Endothelial cell of umbilical vein (primary cell): ENCODE measurements around the gene MIPEP. TPM values are rescaled to one million over a fixed set of nuclear protein-coding genes. Genes with fewer than 3 reads are reported as not detected.

Experiments used
- BruUV-seq: library from RNA; stranded (reverse); fragments of 400-500 nt; replicated peaks from 2 replicates; lab custom pipeline; 2021; lab: Mats Ljungman, UMichigan
- CTCF ChIA-PET: fragments of 300-600, 350-600 bp; sonication (Branson Sonifier 250); formaldehyde crosslinking; loops from one replicate; lab custom pipeline; 2021; ENCODE audit warnings: antibody characterized with exemption, inconsistent platforms; lab: Charles Lee
- POLR2A ChIA-PET: fragments of 300-600, 350-600 bp; sonication (Branson Sonifier 250); formaldehyde crosslinking; loops from one replicate; lab custom pipeline; 2021; ENCODE audit warnings: antibody characterized with exemption, inconsistent platforms; lab: Charles Lee
- DNase-seq: peaks from one replicate; pipeline ENCODE4 v3.0.0-alpha.2; 2011; ENCODE audit warnings: low read depth, low spot score
- FAIRE-seq: peaks from 2 replicates; lab custom pipeline; 2011; peaks lifted over from hg19 to GRCh38; lab: Jason Lieb, UNC
- H2AFZ ChIP-seq: 2 replicates; pipeline ENCODE4 v1.6.0; 2012; ENCODE audit warnings: low read depth, low read length, control low read depth, inconsistent platforms
- H3K27ac ChIP-seq: 2 replicates; pipeline ENCODE4 v1.5.1; 2011; ENCODE audit warnings: low read depth, mild to moderate bottlenecking, control low read depth, low read length, moderate library complexity; ENCODE audit not compliant: insufficient read depth
- H3K27me3 ChIP-seq, 2 experiments: 2 replicates each; pipeline versions ENCODE4 v1.6.0 to v1.6.1; 2011; ENCODE audit warnings: low read length in 2 of 2, mixed read lengths in 1 of 2; ENCODE audit not compliant: control insufficient read depth in 2 of 2, insufficient read depth in 2 of 2
- H3K36me3 ChIP-seq, 2 experiments: 2 replicates in 1 of 2; 3 replicates in 1 of 2; pipeline ENCODE4 v1.5.1; 2011; ENCODE audit warnings: low read length in 2 of 2, mild to moderate bottlenecking in 1 of 2, moderate library complexity in 1 of 2; ENCODE audit not compliant: control insufficient read depth in 2 of 2, insufficient read depth in 2 of 2; ENCODE audit errors: extremely low read depth in 1 of 2
- H3K4me1 ChIP-seq: 3 replicates; pipeline ENCODE4 v1.5.1; 2011; ENCODE audit warnings: mild to moderate bottlenecking, low read length; ENCODE audit not compliant: control insufficient read depth, insufficient read depth; ENCODE audit errors: extremely low read depth
- H3K4me2 ChIP-seq: 2 replicates; pipeline ENCODE4 v1.6.1; 2011; ENCODE audit warnings: low read length, control low read depth, mixed read lengths; ENCODE audit not compliant: insufficient read depth
- H3K4me3 ChIP-seq, 3 experiments: fragments of 200-600 bp in 1 of 3; sonication (generic), shearing (Covaris generic) in 1 of 3; replicated peaks in 1 of 3; 2 replicates each; pipeline ENCODE4 v1.5.1; 2011 to 2016; ENCODE audit warnings: control low read depth in 3 of 3, low read length in 3 of 3, mild to moderate bottlenecking in 2 of 3, inconsistent platforms in 1 of 3, low read depth in 1 of 3, moderate library complexity in 1 of 3; ENCODE audit not compliant: insufficient read depth in 1 of 3
- H3K79me2 ChIP-seq: 2 replicates; pipeline ENCODE4 v1.6.0; 2012; ENCODE audit warnings: low read length, inconsistent platforms; ENCODE audit not compliant: control insufficient read depth, insufficient read depth
- H3K9ac ChIP-seq: replicated peaks from 2 replicates; pipeline ENCODE3; 2011; ENCODE audit warnings: low read length, control low read depth; ENCODE audit not compliant: insufficient read depth; ENCODE audit errors: extremely low read depth
- H3K9me1 ChIP-seq: replicated peaks from 3 replicates; pipeline ENCODE4 v1.6.0; 2011; ENCODE audit warnings: mild to moderate bottlenecking, low read length; ENCODE audit not compliant: control insufficient read depth, insufficient read depth; ENCODE audit errors: extremely low read depth
- H3K9me3 ChIP-seq: replicated peaks from 2 replicates; pipeline ENCODE4 v1.5.1; 2012; ENCODE audit warnings: low read length, inconsistent platforms; ENCODE audit not compliant: control insufficient read depth, insufficient read depth
- H4K20me1 ChIP-seq: replicated peaks from 2 replicates; pipeline ENCODE3; 2011; ENCODE audit warnings: mild to moderate bottlenecking, low read length; ENCODE audit not compliant: control insufficient read depth, insufficient read depth; ENCODE audit errors: extremely low read depth
- CTCF ChIP-seq, 2 donors: IDR thresholded peaks; 1 replicate in 1 of 2; 2 replicates in 1 of 2; pipeline ENCODE4 v1.5.1; 2011; ENCODE audit warnings: low read length in 2 of 2, mild to moderate bottlenecking in 2 of 2, moderate library complexity in 2 of 2, control low read depth in 1 of 2, inconsistent platforms in 1 of 2, low read depth in 1 of 2; ENCODE audit not compliant: insufficient read depth in 1 of 2; ENCODE audit errors: extremely low read depth in 1 of 2
- EZH2 ChIP-seq: IDR thresholded peaks from 2 replicates; pipeline ENCODE4 v1.6.1; 2012; ENCODE audit warnings: borderline replicate concordance, low read depth, mild to moderate bottlenecking, moderate library complexity, low read length, inconsistent platforms; ENCODE audit not compliant: severe bottlenecking
- FOS ChIP-seq: IDR thresholded peaks from 2 replicates; pipeline ENCODE4 v1.6.1; 2011; ENCODE audit warnings: mild to moderate bottlenecking, low read length, moderate library complexity, borderline replicate concordance; ENCODE audit not compliant: insufficient read depth
- GATA2 ChIP-seq: IDR thresholded peaks from 2 replicates; pipeline ENCODE4 v1.7.0; 2011; ENCODE audit warnings: low read depth, mild to moderate bottlenecking, moderate library complexity, mixed read lengths, low read length; ENCODE audit not compliant: insufficient read length, insufficient read depth
- JUN ChIP-seq: IDR thresholded peaks from 2 replicates; pipeline ENCODE4 v1.6.1; 2011; ENCODE audit warnings: borderline replicate concordance, low read depth; ENCODE audit not compliant: insufficient read length, insufficient read depth
- MAX ChIP-seq: IDR thresholded peaks from 2 replicates; pipeline ENCODE4 v1.6.1; 2011; ENCODE audit not compliant: insufficient read depth, insufficient read length
- MYC ChIP-seq: IDR thresholded peaks from one replicate; pipeline ENCODE4 v1.6.1; 2011; ENCODE audit warnings: mild to moderate bottlenecking, low read depth, low read length
- POLR2A ChIP-seq: IDR thresholded peaks from 2 replicates; pipeline ENCODE4 v1.6.1; 2012; ENCODE audit warnings: low read depth, mild to moderate bottlenecking, control low read depth, low read length
- POLR2AphosphoS5 ChIP-seq: IDR thresholded peaks from 2 replicates; pipeline ENCODE4 v1.6.1; 2012; ENCODE audit warnings: low read depth, mild to moderate bottlenecking, control low read depth, low read length, moderate library complexity; ENCODE audit not compliant: insufficient read depth
- dilution Hi-C: fragments of 300-500 bp; cut with MboI; formaldehyde crosslinking; loops from one replicate; pipeline ENCODE4 v1.15.0; 2019; ENCODE audit warnings: low sequenced_read_pairs; ENCODE audit not compliant: extremely low pct_ligation_motif_present
- intact Hi-C: fragments of 100-400 bp; cut with micrococcal nuclease; formaldehyde crosslinking; loops from one replicate; pipeline ENCODE4 v1.10.0; 2022
- polyA plus RNA-seq, 4 experiments: library from polyadenylated mRNA; depleted of rRNA in 3 of 4; stranded (reverse) in 3 of 4; unstranded in 1 of 4; fragments of >200 nt; gene quantifications; 2 replicates each; pipeline versions ENCODE4 v1.2.1 to v1.2.3, GENCODE V29; 2011 to 2012; ENCODE audit warnings: missing spikeins in 1 of 4
- total RNA-seq: library from RNA; stranded (reverse); gene quantifications from 2 replicates; pipeline ENCODE4 v1.2.3, GENCODE V29; 2021

Gene MIPEP
- total and polyA plus RNA-seq, 2 donors (not counting 3 experiments of a cell fraction or from before 2014, with no cell fraction given), result 12.4 to 19.2 TPM

- ChIA-PET POLR2A (no interaction called here), CTCF (no interaction called here)
- intact Hi-C loops (no loop called here), dilution Hi-C loops (no loop called here)
- H3K9me1 ChIP-seq, result no peaks in the 10 kb centered on the region
- no peak overlapping the region for H3K4me2 ChIP-seq
- no peaks in the 10 kb centered on the region for H3K79me2 ChIP-seq
- DNase-seq (no peak), FAIRE-seq (no peak)
- BruUV-seq, result no TSS peak
- H3K4me1 ChIP-seq, result no peaks in the 10 kb centered on the region
- no peaks in the 10 kb centered on the region for H3K27me3 ChIP-seq
- no peaks in the 10 kb centered on the region for H3K9me3 ChIP-seq
- TF ChIP-seq GATA2, result no peak
- no peak for TF ChIP-seq POLR2A
- no peak for TF ChIP-seq EZH2
- no peak for TF ChIP-seq CTCF (IDR thresholded peaks at IDR 0.05; ENCODE audit: extremely low read depth in 1 of 2, insufficient read depth in 1 of 2, low read depth in 1 of 2, low read length in 2 of 2)
- no peak for TF ChIP-seq JUN
- no peak for TF ChIP-seq MAX
- TF ChIP-seq FOS, result no peak
- TF ChIP-seq POLR2AphosphoS5, result no peak
- TF ChIP-seq MYC, result no peak
- H2AFZ ChIP-seq, result no peak overlapping the region
- H3K4me3 ChIP-seq, result no peak overlapping the region
- no peaks in the 10 kb centered on the region for H3K36me3 ChIP-seq
- no peaks in the 10 kb centered on the region for H4K20me1 ChIP-seq
- no peak overlapping the region for H3K27ac ChIP-seq
- H3K9ac ChIP-seq, result no peak overlapping the region
Measured at GRCh38 chr13:23736541-23736940, 152.7 kb downstream of the MIPEP start.
